ENCODE measurements around the gene ZNF652. TPM values are rescaled to one million over a fixed set of nuclear protein-coding genes. Genes with fewer than 3 reads are reported as not detected.

Gene ZNF652
- total and polyA plus RNA-seq, 2 of the 4 experiments (the other 2 are of a cell fraction): 3.6 to 8.8 TPM

GRCh38 chr17:49259663-49260010 is 102.4 kb downstream of the ZNF652 start:
- Histone ChIP-seq H2BK15ac (ENCODE audit: low read depth, low read length) (peak overlapping the region; percentile 1; the same call in 1 of the 3 replicates), H3K56ac (ENCODE audit: extremely low read depth, insufficient read depth, low read length) (peak overlapping the region; percentile 22; the same call in 1 of the 2 replicates), H4K20me1 (ENCODE audit: insufficient read depth, low read length) (no peaks in the 10 kb centered on the region), H2AK5ac (ENCODE audit: low read depth, low read length) (peak overlapping the region; percentile 0; the same call in 1 of the 2 replicates), H2BK20ac (ENCODE audit: low read depth, low read length) (no peak overlapping the region), H3K9me3 (ENCODE audit: control insufficient read depth, insufficient read depth, low read length) (no peaks in the 10 kb centered on the region), H2AK9ac (replicated peaks; ENCODE audit: low read depth, low read length, poor library complexity) (peak overlapping the region; percentile 67), H3K14ac (replicated peaks; ENCODE audit: low read depth, low read length) (0 out of 2 replicates have a peak overlapping the region, but pooled peaks have one; percentile 39), H4K8ac (ENCODE audit: low read depth in 2 of 2, low read length in 2 of 2) (peak overlapping the region; percentile 48 to 78), H3K27ac (ENCODE audit: insufficient read depth, low read length) (no peak overlapping the region; the same call in 1 of the 2 replicates), H2BK5ac (ENCODE audit: low read depth, low read length, poor library complexity, severe bottlenecking) (peak overlapping the region; percentile 5), H3K4me2 (ENCODE audit: low read depth, low read length) (peak overlapping the region; percentile 48), H3K23ac (ENCODE audit: low read depth, low read length) (peak overlapping the region; percentile 57; the same call in 1 of the 2 replicates), H3K36me3 (ENCODE audit: control insufficient read depth, insufficient read depth, low read length) (no peaks in the 10 kb centered on the region), H2BK120ac (ENCODE audit: low read depth, low read length) (peak overlapping the region; percentile 28; the same call in 1 of the 2 replicates), H3K79me1 (ENCODE audit: low read depth in 1 of 2, low read length in 2 of 2) (no peaks in the 10 kb centered on the region), H3K9me1 (ENCODE audit: insufficient read depth, low read length) (no peaks in the 10 kb centered on the region), H3K4me3 (ENCODE audit: insufficient read depth, low read depth, low read length) (peak overlapping the region; percentile 46), H4K91ac (ENCODE audit: insufficient read depth, low read depth, low read length) (peak overlapping the region; percentile 45), H3K27me3 (ENCODE audit: control insufficient read depth, insufficient read depth, low read length) (peaks cover 3% of the 10 kb centered on the region; the same call in 1 of the 2 replicates), H4K5ac (ENCODE audit: low read depth, low read length) (peak overlapping the region; percentile 8), H3K4me1 (ENCODE audit: control insufficient read depth, insufficient read depth, low read length) (peaks cover 2% of the 10 kb centered on the region; the same call in 1 of the 2 replicates), H3K4ac (ENCODE audit: low read depth, low read length) (peak overlapping the region; percentile 62), H3K9ac (ENCODE audit: low read depth, low read length) (peak overlapping the region; percentile 5; the same call in 1 of the 2 replicates), H3K18ac (ENCODE audit: low read depth, low read length) (peak overlapping the region; percentile 2; the same call in 1 of the 2 replicates), H2AFZ (replicated peaks; ENCODE audit: low read length, poor library complexity) (peak overlapping the region; percentile 96)
- no peak for ATAC-seq (ENCODE audit: low read depth)
- ChIA-PET POLR2A (ENCODE audit: unreplicated experiment) (interaction anchor here (0.6 kb wide), 3 partner anchors 61 to 536 kb away, joined by 3 to 16 read pairs (median 8); no protein-coding TSS in a partner anchor), CTCF (no interaction called here)
- no peak for DNase-seq
- intact Hi-C loops (cut with micrococcal nuclease) (no loop called here), dilution Hi-C loops (cut with HindIII; ENCODE audit: low sequenced_read_pairs, unreplicated experiment) (no loop called here), in situ Hi-C loops (cut with MboI; ENCODE audit: low sequenced_read_pairs) (no loop called here)
- BruUV-seq (replicated peaks): no TSS peak
- WGBS, 2 experiments (ENCODE audit: extremely low coverage in 2 of 2, insufficient read length in 1 of 2): no CpG with 5 or more reads among the region's 10 CpGs
- TF ChIP-seq BHLHE40 (IDR thresholded peaks at IDR 0.05; ENCODE audit: low read depth, low read length) (no peak), NFE2L2 (IDR thresholded peaks at IDR 0.05; ENCODE audit: low read depth, low read length) (no peak), MXI1 (IDR thresholded peaks at IDR 0.05; ENCODE audit: borderline replicate concordance, low read depth, low read length) (no peak), RCOR1 (IDR thresholded peaks at IDR 0.05; ENCODE audit: insufficient replicate concordance, low read length) (no peak), RAD21 (IDR thresholded peaks at IDR 0.05; ENCODE audit: low read length) (no peak), MAZ (IDR thresholded peaks at IDR 0.05; ENCODE audit: borderline replicate concordance, low read depth, low read length) (no peak), USF2 (IDR thresholded peaks at IDR 0.05; ENCODE audit: low read depth, low read length) (no peak), RFX5 (IDR thresholded peaks at IDR 0.05; ENCODE audit: low read depth, low read length) (no peak), FOS (IDR thresholded peaks at IDR 0.05; ENCODE audit: low read depth, low read length) (no peak), SMC3 (IDR thresholded peaks at IDR 0.05; ENCODE audit: low read depth, low read length) (no peak), CHD1 (IDR thresholded peaks at IDR 0.05; ENCODE audit: low read depth, low read length) (no peak)
- TF ChIP-seq, protein P1, sequence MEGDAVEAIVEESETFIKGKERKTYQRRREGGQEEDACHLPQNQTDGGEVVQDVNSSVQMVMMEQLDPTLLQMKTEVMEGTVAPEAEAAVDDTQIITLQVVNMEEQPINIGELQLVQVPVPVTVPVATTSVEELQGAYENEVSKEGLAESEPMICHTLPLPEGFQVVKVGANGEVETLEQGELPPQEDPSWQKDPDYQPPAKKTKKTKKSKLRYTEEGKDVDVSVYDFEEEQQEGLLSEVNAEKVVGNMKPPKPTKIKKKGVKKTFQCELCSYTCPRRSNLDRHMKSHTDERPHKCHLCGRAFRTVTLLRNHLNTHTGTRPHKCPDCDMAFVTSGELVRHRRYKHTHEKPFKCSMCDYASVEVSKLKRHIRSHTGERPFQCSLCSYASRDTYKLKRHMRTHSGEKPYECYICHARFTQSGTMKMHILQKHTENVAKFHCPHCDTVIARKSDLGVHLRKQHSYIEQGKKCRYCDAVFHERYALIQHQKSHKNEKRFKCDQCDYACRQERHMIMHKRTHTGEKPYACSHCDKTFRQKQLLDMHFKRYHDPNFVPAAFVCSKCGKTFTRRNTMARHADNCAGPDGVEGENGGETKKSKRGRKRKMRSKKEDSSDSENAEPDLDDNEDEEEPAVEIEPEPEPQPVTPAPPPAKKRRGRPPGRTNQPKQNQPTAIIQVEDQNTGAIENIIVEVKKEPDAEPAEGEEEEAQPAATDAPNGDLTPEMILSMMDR (conservative IDR thresholded peaks at IDR 0.05; ENCODE audit: low read depth, low read length): no peak
- TF ChIP-seq, protein P2, sequence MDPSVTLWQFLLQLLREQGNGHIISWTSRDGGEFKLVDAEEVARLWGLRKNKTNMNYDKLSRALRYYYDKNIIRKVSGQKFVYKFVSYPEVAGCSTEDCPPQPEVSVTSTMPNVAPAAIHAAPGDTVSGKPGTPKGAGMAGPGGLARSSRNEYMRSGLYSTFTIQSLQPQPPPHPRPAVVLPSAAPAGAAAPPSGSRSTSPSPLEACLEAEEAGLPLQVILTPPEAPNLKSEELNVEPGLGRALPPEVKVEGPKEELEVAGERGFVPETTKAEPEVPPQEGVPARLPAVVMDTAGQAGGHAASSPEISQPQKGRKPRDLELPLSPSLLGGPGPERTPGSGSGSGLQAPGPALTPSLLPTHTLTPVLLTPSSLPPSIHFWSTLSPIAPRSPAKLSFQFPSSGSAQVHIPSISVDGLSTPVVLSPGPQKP (IDR thresholded peaks at IDR 0.05; ENCODE audit: borderline replicate concordance, low read depth, low read length): no peak

Data from IMR-90 (cell line).